DMS153 treated with DMSO at 0.1 percent for 48 hours (cell line): Measurements from ENCODE around the gene POU3F1.
A peak's percentile ranks its signal among the peaks of the same experiment; 100 is the strongest.

Experiments
- DNase-seq: peaks from one replicate; lab custom pipeline; 2025; ENCODE audit not compliant: unreplicated experiment; lab: John Stamatoyannopoulos, UW

POU3F1 gene

GRCh38 chr1:38074302-38074677 lies 27.7 kb upstream of the POU3F1 start:
- DNase-seq = no peak

GRCh38 chr1:38073534-38074301 lies 27.1 kb upstream of the POU3F1 start:
- no peak for DNase-seq

GRCh38 chr1:38072858-38073257 lies 26.3 kb upstream of the POU3F1 start:
- no peak for DNase-seq

GRCh38 chr1:38071312-38072256 lies 25.0 kb upstream of the POU3F1 start:
- DNase-seq = no peak

- DNase-seq = no peak
Observed at GRCh38 chr1:38068980-38069340, 22.4 kb upstream of the POU3F1 start.

GRCh38 chr1:38068220-38068979 lies 21.8 kb upstream of the POU3F1 start:
- DNase-seq = no peak

- no peak for DNase-seq
Observed at GRCh38 chr1:38064197-38064903, 17.8 kb upstream of the POU3F1 start.

GRCh38 chr1:38063616-38064015 lies 17.0 kb upstream of the POU3F1 start:
- no peak for DNase-seq

- DNase-seq = peak; percentile 96
Observed at GRCh38 chr1:38062361-38063288, 16.0 kb upstream of the POU3F1 start.

- DNase-seq = no peak
Observed at GRCh38 chr1:38061883-38062328, 15.3 kb upstream of the POU3F1 start.

- no peak for DNase-seq
Observed at GRCh38 chr1:38061290-38061689, 14.7 kb upstream of the POU3F1 start.

GRCh38 chr1:38060498-38060897 lies 13.9 kb upstream of the POU3F1 start:
- DNase-seq = no peak

- DNase-seq = no peak
Observed at GRCh38 chr1:38059635-38060250, 13.2 kb upstream of the POU3F1 start.

- DNase-seq = no peak
Observed at GRCh38 chr1:38055965-38056364, 9.4 kb upstream of the POU3F1 start.

- no peak for DNase-seq
Observed at GRCh38 chr1:38055398-38055797, 8.8 kb upstream of the POU3F1 start.

GRCh38 chr1:38053416-38054091 lies 7.0 kb upstream of the POU3F1 start:
- DNase-seq = peak; percentile 61

- DNase-seq = no peak
Observed at GRCh38 chr1:38052750-38053415, 6.3 kb upstream of the POU3F1 start.

GRCh38 chr1:38051079-38051543 lies 4.5 kb upstream of the POU3F1 start:
- DNase-seq = no peak
